HEK293T (cell line): ENCODE measurements around the gene PPIP5K1.
"Not testable (repeated sequence)": the region's sequence is repeated elsewhere in the genome, so short reads cannot be mapped to it uniquely, and the experiment has no call there.

ENCODE experiments used
- FOXM1 ChIP-seq: fragments of 450-650 bp; IDR thresholded peaks from 2 replicates; pipeline ENCODE4 v1.6.1; 2017; ENCODE audit warnings: mild to moderate bottlenecking, borderline replicate concordance
- HDGF ChIP-seq: fragments of 450-650 bp; IDR thresholded peaks from 2 replicates; pipeline ENCODE4 v1.6.1; 2017; ENCODE audit warnings: antibody characterized with exemption, borderline replicate concordance
- L3MBTL2 ChIP-seq: fragments of 450-650 bp; conservative IDR thresholded peaks from 2 replicates; pipeline ENCODE4 v1.6.1; 2016; ENCODE audit warnings: mild to moderate bottlenecking
- TF ChIP-seq, protein P1 (sequence below): fragments of 450-650 bp; IDR thresholded peaks from 2 replicates; pipeline ENCODE4 v1.6.1; 2016

DNA sequence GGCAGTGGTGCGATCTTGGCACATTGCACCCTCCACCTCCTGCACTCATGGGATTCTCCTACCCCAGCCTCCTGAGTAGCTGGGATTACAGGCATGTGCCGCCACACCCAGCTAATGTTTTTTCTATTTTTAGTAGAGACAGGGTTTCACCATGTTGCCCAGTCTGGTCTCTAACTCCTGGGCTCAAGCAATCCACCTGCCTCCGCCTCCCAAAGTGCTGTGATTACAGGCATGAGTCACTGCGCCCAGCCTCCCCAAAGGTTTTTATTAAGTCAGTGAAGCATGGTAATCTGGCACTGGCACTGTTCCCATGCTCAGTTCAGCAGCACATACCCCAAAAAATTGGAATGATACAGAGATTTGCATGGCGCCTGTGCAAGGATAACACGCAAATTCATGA, 12.2 kb upstream of the PPIP5K1 start:
- TF ChIP-seq, protein P1, sequence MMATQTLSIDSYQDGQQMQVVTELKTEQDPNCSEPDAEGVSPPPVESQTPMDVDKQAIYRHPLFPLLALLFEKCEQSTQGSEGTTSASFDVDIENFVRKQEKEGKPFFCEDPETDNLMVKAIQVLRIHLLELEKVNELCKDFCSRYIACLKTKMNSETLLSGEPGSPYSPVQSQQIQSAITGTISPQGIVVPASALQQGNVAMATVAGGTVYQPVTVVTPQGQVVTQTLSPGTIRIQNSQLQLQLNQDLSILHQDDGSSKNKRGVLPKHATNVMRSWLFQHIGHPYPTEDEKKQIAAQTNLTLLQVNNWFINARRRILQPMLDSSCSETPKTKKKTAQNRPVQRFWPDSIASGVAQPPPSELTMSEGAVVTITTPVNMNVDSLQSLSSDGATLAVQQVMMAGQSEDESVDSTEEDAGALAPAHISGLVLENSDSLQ: not testable (repeated sequence)
- TF ChIP-seq HDGF, FOXM1, L3MBTL2: not testable (repeated sequence)
